Fibroblast of lung (primary cell): ENCODE measurements around the gene INSYN2B. TPM values are rescaled to one million over a fixed set of nuclear protein-coding genes. Genes with fewer than 3 reads are reported as not detected.

ENCODE experiments used
- DNase-seq, 2 donors: peaks; one replicate each; pipeline versions ENCODE4 v3.0.0 to v3.0.0-alpha.2; 2010; ENCODE audit warnings: low read depth in 2 of 2
- H2AFZ ChIP-seq: 2 replicates; pipeline ENCODE4 v1.5.1; 2012; ENCODE audit warnings: low read length, control low read depth, inconsistent platforms
- H3K27ac ChIP-seq: 2 replicates; pipeline ENCODE4 v1.5.1; 2011; ENCODE audit warnings: low read length, control low read depth; ENCODE audit not compliant: insufficient read depth
- H3K27me3 ChIP-seq: 2 replicates; pipeline ENCODE4 v1.5.1; 2011; ENCODE audit warnings: mild to moderate bottlenecking, low read length; ENCODE audit not compliant: control insufficient read depth, insufficient read depth
- H3K36me3 ChIP-seq: 2 replicates; pipeline ENCODE4 v1.5.1; 2011; ENCODE audit warnings: low read length; ENCODE audit not compliant: control insufficient read depth, insufficient read depth
- H3K4me1 ChIP-seq: 2 replicates; pipeline ENCODE4 v1.5.1; 2011; ENCODE audit warnings: low read length; ENCODE audit not compliant: control insufficient read depth, insufficient read depth; ENCODE audit errors: extremely low read depth
- H3K4me2 ChIP-seq: 2 replicates; pipeline ENCODE4 v1.5.1; 2011; ENCODE audit warnings: low read length, control low read depth; ENCODE audit not compliant: insufficient read depth; ENCODE audit errors: extremely low read depth
- H3K4me3 ChIP-seq, 4 experiments: fragments of 200-600 bp in 1 of 4; sonication (generic) in 1 of 4; replicated peaks in 1 of 4; 2 replicates each; pipeline ENCODE4 v1.5.1; 2011 to 2016; ENCODE audit warnings: low read length in 4 of 4, low read depth in 3 of 4, mild to moderate bottlenecking in 3 of 4, control low read depth in 2 of 4, inconsistent platforms in 1 of 4, mixed read lengths in 1 of 4; ENCODE audit not compliant: insufficient read depth in 1 of 4; ENCODE audit errors: control extremely low read depth in 1 of 4
- H3K79me2 ChIP-seq: 2 replicates; pipeline ENCODE4 v1.5.1; 2012; ENCODE audit warnings: mild to moderate bottlenecking, low read length, inconsistent platforms; ENCODE audit not compliant: control insufficient read depth, insufficient read depth
- H3K9ac ChIP-seq: 2 replicates; pipeline ENCODE4 v1.5.1; 2011; ENCODE audit warnings: mild to moderate bottlenecking, low read length, control low read depth; ENCODE audit not compliant: insufficient read depth
- H3K9me3 ChIP-seq: 2 replicates; pipeline ENCODE4 v1.5.1; 2012; ENCODE audit warnings: low read depth, low read length; ENCODE audit not compliant: control insufficient read depth, insufficient read depth
- H4K20me1 ChIP-seq: 2 replicates; pipeline ENCODE4 v1.5.1; 2011; ENCODE audit warnings: low read length; ENCODE audit not compliant: control insufficient read depth, insufficient read depth; ENCODE audit errors: extremely low read depth
- EZH2 ChIP-seq: IDR thresholded peaks from 2 replicates; pipeline ENCODE4 v1.5.1; 2012; ENCODE audit warnings: low read length, control low read depth, mild to moderate bottlenecking; ENCODE audit errors: missing control alignments
- polyA plus RNA-seq, 2 donors: library from polyadenylated mRNA; depleted of rRNA in 1 of 2; stranded (reverse) in 1 of 2; unstranded in 1 of 2; fragments of >200 nt; gene quantifications; 2 replicates each; pipeline ENCODE4 v1.2.1, GENCODE V29; 2011 to 2012; ENCODE audit warnings: missing spikeins in 1 of 2
- total RNA-seq: library from RNA; depleted of rRNA; stranded (reverse); fragments of >200 nt; gene quantifications from 2 replicates; pipeline ENCODE4 v1.2.1, GENCODE V29; 2014
- TF ChIP-seq, protein P1 (sequence below), 2 donors: IDR thresholded peaks in 1 of 2; conservative IDR thresholded peaks in 1 of 2; 1 replicate in 1 of 2; 2 replicates in 1 of 2; pipeline ENCODE4 v1.5.1; 2011 to 2012; ENCODE audit warnings: low read length in 2 of 2, control low read depth in 1 of 2, inconsistent platforms in 1 of 2, low read depth in 1 of 2, mild to moderate bottlenecking in 1 of 2

The INSYN2B gene
- total and polyA plus RNA-seq, 2 donors (not counting 1 experiment from before 2014, with no cell fraction given): 3.6 to 6.3 TPM

DNA sequence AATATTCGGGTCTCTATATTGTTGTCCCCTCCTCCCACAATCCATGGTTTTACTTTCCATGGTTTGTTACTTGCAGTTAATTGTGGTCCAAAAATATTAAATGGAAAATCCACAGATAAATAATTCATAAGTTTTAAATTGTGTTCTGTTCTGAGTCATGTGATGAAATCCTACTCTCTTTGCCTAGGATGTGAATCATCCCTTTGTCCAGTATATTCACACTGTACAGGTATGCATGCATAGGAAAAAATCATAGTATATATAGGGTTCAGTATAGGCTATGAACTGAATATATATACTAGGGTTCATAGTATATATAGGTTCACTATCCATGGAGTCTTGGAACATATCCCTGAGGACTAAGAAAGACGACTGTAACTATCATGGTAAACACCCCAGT, 19.6 kb downstream of the INSYN2B start:
- no peak overlapping the region for H2AFZ ChIP-seq
- no peak overlapping the region for H3K9ac ChIP-seq
- H3K4me3 ChIP-seq: no peak overlapping the region
- no peak for DNase-seq
- no peaks in the 10 kb centered on the region for H3K9me3 ChIP-seq
- no peaks in the 10 kb centered on the region for H4K20me1 ChIP-seq
- H3K4me1 ChIP-seq: no peaks in the 10 kb centered on the region
- H3K79me2 ChIP-seq: no peaks in the 10 kb centered on the region
- TF ChIP-seq EZH2: no peak
- TF ChIP-seq, protein P1, sequence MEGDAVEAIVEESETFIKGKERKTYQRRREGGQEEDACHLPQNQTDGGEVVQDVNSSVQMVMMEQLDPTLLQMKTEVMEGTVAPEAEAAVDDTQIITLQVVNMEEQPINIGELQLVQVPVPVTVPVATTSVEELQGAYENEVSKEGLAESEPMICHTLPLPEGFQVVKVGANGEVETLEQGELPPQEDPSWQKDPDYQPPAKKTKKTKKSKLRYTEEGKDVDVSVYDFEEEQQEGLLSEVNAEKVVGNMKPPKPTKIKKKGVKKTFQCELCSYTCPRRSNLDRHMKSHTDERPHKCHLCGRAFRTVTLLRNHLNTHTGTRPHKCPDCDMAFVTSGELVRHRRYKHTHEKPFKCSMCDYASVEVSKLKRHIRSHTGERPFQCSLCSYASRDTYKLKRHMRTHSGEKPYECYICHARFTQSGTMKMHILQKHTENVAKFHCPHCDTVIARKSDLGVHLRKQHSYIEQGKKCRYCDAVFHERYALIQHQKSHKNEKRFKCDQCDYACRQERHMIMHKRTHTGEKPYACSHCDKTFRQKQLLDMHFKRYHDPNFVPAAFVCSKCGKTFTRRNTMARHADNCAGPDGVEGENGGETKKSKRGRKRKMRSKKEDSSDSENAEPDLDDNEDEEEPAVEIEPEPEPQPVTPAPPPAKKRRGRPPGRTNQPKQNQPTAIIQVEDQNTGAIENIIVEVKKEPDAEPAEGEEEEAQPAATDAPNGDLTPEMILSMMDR (conservative IDR thresholded peaks at IDR 0.05 in 1 of 2, IDR thresholded peaks at IDR 0.05 in 1 of 2; ENCODE audit: low read depth in 1 of 2, low read length in 2 of 2): no peak
- H3K4me2 ChIP-seq: no peak overlapping the region
- no peaks in the 10 kb centered on the region for H3K27me3 ChIP-seq
- no peaks in the 10 kb centered on the region for H3K36me3 ChIP-seq
- no peak overlapping the region for H3K27ac ChIP-seq

DNA sequence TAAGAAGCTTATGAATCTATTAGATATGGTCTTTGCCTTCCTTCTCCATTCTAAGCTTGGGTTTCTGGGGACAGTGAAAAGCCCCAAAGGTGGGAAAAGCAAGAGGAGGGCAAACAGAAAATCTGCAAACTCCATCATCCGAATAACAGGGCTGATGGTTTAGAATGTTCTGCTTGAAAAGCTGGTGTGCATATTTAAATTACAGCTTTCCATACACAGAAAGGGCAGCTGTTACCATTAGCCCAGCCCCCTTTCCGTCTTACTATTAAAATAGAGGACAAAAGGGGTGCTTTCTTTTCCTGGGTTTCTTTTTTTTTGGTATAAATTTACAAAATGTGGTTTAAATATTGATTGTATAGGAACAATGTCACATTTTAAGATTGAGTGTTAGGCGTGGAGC, 22.0 kb downstream of the INSYN2B start:
- DNase-seq: no peak
- H2AFZ ChIP-seq: no peak overlapping the region
- no peaks in the 10 kb centered on the region for H3K9me3 ChIP-seq
- TF ChIP-seq, protein P1 (conservative IDR thresholded peaks at IDR 0.05 in 1 of 2, IDR thresholded peaks at IDR 0.05 in 1 of 2; ENCODE audit: low read depth in 1 of 2, low read length in 2 of 2): no peak
- TF ChIP-seq EZH2: no peak
- H4K20me1 ChIP-seq: no peaks in the 10 kb centered on the region
- H3K9ac ChIP-seq: no peak overlapping the region
- H3K27me3 ChIP-seq: no peaks in the 10 kb centered on the region
- no peak overlapping the region for H3K27ac ChIP-seq
- H3K79me2 ChIP-seq: no peaks in the 10 kb centered on the region
- H3K4me2 ChIP-seq: no peak overlapping the region
- H3K4me3 ChIP-seq: no peak overlapping the region
- H3K36me3 ChIP-seq: no peaks in the 10 kb centered on the region
- no peaks in the 10 kb centered on the region for H3K4me1 ChIP-seq

DNA sequence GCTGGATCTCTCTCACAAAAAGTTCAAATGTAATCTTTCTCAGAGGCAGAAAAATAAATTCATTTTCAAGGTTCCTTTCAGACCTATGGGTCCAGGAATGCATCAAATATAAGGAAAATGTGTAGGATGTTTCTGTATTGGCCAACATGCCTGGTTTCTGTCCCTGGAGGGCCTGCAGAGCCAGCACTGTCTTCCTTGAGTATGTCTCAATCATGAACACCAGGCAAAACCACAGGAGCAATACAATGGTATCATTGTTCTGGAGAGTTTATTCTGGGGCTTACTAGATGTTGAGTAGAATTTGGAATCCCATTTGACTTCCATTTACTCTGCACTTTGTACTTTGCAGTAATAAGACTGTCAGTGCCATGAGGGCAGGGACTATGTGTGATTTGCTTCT, 23.5 kb downstream of the INSYN2B start:
- peak in 1 of 2 donors; percentile 36 for DNase-seq
- no peaks in the 10 kb centered on the region for H3K79me2 ChIP-seq
- no peak for TF ChIP-seq EZH2
- TF ChIP-seq, protein P1 (conservative IDR thresholded peaks at IDR 0.05 in 1 of 2, IDR thresholded peaks at IDR 0.05 in 1 of 2; ENCODE audit: low read depth in 1 of 2, low read length in 2 of 2): no peak
- H2AFZ ChIP-seq: no peak overlapping the region
- H3K4me3 ChIP-seq: no peak overlapping the region
- no peaks in the 10 kb centered on the region for H3K4me1 ChIP-seq
- no peak overlapping the region for H3K4me2 ChIP-seq
- no peaks in the 10 kb centered on the region for H3K9me3 ChIP-seq
- no peak overlapping the region for H3K9ac ChIP-seq
- no peaks in the 10 kb centered on the region for H4K20me1 ChIP-seq
- no peaks in the 10 kb centered on the region for H3K27me3 ChIP-seq
- H3K27ac ChIP-seq: no peak overlapping the region
- no peaks in the 10 kb centered on the region for H3K36me3 ChIP-seq
